GM13976 (cell line): ENCODE results near the gene SLC34A1.
A peak's percentile ranks its signal among the peaks of the same experiment; 100 is the strongest.

Experiments used
- DNase-seq: peaks from one replicate; pipeline ENCODE4 v3.0.0; 2012; ENCODE audit warnings: low spot score
- in situ Hi-C: fragments of 300-500 bp; cut with MboI; formaldehyde crosslinking; loops from one replicate; pipeline ENCODE4 v1.12.0; 2022; ENCODE audit warnings: low sequenced_read_pairs, mixed read lengths, inconsistent platforms; ENCODE audit not compliant: unreplicated experiment
- TF ChIP-seq, protein P1 (sequence below): IDR thresholded peaks from 2 replicates; pipeline ENCODE4 v1.5.1; 2012; ENCODE audit warnings: borderline replicate concordance, mild to moderate bottlenecking; ENCODE audit not compliant: insufficient read depth; ENCODE audit errors: extremely low read depth, missing control alignments, control extremely low read depth

Gene SLC34A1

DNA sequence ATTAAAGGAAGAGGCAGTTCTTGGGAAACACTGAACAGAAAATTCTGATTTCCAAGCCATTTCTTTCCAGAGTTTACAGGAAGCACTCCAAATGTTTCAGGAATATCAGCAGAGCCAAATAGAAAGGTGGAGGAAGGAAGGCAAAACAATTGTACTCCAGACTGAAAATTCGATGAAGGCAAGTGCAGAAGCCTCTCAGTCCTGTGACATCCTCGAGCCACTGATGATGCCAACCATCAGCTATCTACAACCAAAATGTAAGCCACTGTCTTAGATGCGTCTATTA lies 34.9 kb upstream of the SLC34A1 start:
- TF ChIP-seq, protein P1, sequence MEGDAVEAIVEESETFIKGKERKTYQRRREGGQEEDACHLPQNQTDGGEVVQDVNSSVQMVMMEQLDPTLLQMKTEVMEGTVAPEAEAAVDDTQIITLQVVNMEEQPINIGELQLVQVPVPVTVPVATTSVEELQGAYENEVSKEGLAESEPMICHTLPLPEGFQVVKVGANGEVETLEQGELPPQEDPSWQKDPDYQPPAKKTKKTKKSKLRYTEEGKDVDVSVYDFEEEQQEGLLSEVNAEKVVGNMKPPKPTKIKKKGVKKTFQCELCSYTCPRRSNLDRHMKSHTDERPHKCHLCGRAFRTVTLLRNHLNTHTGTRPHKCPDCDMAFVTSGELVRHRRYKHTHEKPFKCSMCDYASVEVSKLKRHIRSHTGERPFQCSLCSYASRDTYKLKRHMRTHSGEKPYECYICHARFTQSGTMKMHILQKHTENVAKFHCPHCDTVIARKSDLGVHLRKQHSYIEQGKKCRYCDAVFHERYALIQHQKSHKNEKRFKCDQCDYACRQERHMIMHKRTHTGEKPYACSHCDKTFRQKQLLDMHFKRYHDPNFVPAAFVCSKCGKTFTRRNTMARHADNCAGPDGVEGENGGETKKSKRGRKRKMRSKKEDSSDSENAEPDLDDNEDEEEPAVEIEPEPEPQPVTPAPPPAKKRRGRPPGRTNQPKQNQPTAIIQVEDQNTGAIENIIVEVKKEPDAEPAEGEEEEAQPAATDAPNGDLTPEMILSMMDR, result no peak
- no peak for DNase-seq
- in situ Hi-C loops, result no loop called here

DNA sequence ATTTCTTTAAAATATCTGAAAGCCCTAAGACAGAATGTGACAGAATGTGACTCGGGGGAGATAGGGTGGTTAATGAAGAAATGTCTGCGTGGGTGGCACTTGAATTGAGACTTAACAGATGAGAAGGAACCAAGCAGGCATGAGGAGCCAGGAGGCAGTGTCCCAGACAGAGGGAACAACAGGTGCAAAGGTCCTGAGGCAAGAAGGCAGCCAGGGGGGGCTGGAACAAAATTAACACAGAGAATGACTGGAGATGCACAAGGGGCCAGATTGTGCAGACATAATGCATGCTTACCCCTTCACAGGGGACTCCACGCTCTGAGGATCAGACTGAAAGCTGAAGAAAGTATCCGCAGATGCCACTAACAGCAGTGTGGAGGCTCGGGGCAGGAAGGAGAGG lies 34.5 kb upstream of the SLC34A1 start:
- no peak for DNase-seq
- TF ChIP-seq, protein P1, result no peak
- in situ Hi-C loops, result no loop called here

DNA sequence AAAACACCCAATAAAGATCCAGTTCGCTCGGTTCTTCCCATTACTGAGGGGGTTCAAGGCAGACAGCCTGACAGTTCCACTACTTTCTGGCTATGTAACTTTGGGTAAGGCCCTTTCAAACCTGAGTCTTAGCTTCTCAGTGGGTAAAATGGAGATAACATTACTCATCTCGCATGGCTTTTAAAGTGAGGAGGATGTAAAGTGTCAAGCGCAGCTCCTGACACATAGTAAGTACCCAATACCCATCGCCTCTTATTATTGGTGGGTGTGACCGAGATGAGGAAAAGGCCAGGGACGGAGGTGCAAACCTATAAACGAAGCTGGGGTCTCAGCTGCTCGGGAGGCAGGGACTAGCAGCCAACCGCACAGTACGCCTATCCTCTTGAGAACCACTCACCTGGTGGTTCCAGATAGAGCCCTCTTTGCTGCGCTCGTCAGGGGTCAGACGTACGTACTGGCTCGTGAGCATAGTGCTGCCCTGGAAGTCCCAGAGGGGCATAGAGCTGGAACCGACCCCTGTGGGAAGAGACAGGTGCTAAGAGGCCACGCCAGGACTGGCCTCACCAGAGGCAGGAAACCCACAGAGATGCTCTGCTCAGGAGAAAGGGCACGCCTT lies 33.4 kb upstream of the SLC34A1 start:
- in situ Hi-C loops, result no loop called here
- TF ChIP-seq, protein P1, result no peak
- DNase-seq, result no peak

DNA sequence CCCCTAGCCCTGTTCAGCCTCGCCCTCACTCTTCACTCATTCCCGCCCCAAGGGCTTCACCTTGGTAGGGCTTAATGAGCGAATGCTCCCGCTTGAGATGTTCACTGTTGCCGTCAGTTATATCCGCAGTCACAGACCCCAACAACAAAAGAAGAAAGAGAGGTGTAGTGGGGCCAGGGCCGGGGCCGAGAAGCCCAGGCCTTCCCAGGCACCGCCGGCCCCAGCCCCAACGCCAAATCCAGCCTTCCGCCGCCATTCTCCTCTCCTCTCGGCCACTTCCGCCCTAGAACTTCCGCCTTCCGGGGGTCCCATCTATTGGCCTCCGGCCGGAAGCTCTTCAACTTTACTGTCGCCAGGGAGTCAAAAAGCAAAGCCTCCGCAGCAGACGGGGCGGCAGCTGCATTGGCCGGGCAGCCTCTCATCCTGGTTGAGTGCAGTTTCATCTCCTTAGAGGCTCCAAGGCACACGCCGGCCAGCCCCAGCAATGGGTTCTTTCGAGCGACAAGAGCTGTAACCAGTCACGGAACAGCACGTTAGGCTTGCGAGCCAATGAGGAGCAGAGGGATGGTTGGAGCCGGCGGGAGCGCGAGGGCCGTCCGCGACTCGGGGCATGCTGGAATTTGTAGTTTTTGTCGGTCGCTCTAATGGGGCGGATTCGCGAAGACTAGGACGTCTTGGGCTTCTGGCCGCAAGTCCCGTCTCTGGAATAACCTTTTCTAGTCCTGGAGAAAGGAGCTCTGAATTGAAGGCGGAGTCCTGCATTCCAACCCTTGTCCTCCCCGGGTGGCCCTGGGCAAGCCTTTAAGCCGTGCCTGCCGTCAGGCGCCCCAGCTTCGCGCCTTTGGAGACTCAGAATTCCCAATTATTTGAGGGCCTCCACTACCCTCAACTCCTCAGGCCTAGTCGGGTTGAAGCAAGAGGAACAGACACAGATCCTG lies 32.6 kb upstream of the SLC34A1 start, which contains the start of gene LMAN2:
LMAN2 (minus strand) TSS at position 277 of the 938 bp plus-strand sequence; CDS start at position 256, 21 bp downstream.
- DNase-seq, result peak; percentile 96
- TF ChIP-seq, protein P1, result no peak
- in situ Hi-C loops, result no loop called here

DNA sequence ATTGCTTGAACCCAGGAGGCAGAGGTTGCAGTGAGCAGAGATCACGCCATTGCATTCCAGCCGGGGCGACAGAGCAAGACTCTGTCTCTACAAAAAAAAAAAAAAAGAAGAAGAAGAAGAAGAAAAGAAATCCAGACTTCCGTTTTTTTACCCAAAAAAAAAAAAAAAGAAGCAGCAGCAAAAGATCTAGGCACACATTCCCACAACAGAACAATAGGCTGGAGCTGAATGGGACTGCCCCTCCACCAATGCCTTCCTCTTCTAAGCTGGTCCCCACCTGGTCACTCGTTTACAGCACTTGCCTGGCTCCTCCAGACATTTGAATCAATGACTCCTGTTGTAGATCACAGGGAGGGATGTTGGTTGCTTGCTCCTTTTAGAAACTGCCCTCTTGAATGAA lies 31.1 kb upstream of the SLC34A1 start:
- TF ChIP-seq, protein P1, result no peak
- in situ Hi-C loops, result no loop called here
- no peak for DNase-seq

DNA sequence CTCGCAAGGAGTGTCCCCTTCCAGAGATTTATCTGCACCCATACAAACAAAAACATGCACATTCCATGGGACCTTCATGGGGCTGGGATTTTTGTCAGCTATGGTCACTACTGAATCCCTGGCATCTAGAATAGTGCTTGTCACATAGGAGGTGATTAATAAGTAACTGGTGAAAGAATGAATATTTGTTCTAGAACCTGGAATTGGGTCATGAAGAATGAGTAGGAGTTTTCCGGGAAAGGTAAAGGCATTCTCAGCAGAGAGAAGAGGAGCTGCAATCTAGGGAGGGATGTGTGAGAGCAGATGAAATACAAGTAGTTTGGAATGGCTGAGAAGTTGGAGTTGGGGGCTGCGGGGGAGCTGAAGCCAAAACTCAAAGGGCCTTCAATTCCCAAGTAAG lies 30.0 kb upstream of the SLC34A1 start:
- no peak for DNase-seq
- TF ChIP-seq, protein P1, result no peak
- in situ Hi-C loops, result no loop called here
